ENCODE measurements around the gene MYO7A.

The MYO7A gene

GRCh38 chr11:77122576-77123212 lies 5.4 kb upstream of the MYO7A start:
- H3K4me3 ChIP-seq (ENCODE audit: low read depth, low read length), result no peak overlapping the region
- in situ Hi-C loops (cut with HindIII; ENCODE audit: low sequenced_read_pairs), result no loop called here
- no peak for TF ChIP-seq CTCF (IDR thresholded peaks at IDR 0.05; ENCODE audit: low read depth, low read length)
- no peak for DNase-seq (ENCODE audit: low read depth, low spot score)

- in situ Hi-C loops (cut with HindIII; ENCODE audit: low sequenced_read_pairs), result no loop called here
- no peak for TF ChIP-seq CTCF (IDR thresholded peaks at IDR 0.05; ENCODE audit: low read depth, low read length)
- DNase-seq (ENCODE audit: low read depth, low spot score), result no peak
- H3K4me3 ChIP-seq (ENCODE audit: low read depth, low read length), result no peak overlapping the region
Measured at GRCh38 chr11:77123591-77123990, 4.5 kb upstream of the MYO7A start.

DNA sequence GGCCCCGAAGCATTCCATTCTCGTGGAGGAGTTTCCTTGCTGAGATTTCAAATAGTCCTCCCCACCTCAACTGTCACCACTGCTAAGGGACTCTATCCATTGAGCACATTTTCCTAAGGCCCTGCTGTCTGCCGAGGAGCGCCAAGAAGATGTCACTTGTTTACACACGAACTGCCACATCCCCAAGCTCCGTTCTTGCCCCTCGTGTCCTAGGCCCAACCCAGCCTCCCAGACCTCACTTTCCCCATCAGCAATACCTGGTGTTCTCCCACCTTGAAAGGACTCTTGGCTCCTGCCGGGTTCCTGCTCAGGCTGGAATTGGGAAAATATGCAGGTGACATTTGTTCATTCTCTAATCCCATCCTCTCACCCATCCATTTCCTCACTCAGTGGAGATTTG lies 4.0 kb upstream of the MYO7A start:
- no peak for TF ChIP-seq CTCF (IDR thresholded peaks at IDR 0.05; ENCODE audit: low read depth, low read length)
- no peak overlapping the region for H3K4me3 ChIP-seq (ENCODE audit: low read depth, low read length)
- no peak for DNase-seq (ENCODE audit: low read depth, low spot score)
- in situ Hi-C loops (cut with HindIII; ENCODE audit: low sequenced_read_pairs), result no loop called here

GRCh38 chr11:77124488-77124887 lies 3.6 kb upstream of the MYO7A start:
- TF ChIP-seq CTCF (IDR thresholded peaks at IDR 0.05; ENCODE audit: low read depth, low read length), result no peak
- H3K4me3 ChIP-seq (ENCODE audit: low read depth, low read length), result no peak overlapping the region
- no peak for DNase-seq (ENCODE audit: low read depth, low spot score)
- in situ Hi-C loops (cut with HindIII; ENCODE audit: low sequenced_read_pairs), result no loop called here

DNA sequence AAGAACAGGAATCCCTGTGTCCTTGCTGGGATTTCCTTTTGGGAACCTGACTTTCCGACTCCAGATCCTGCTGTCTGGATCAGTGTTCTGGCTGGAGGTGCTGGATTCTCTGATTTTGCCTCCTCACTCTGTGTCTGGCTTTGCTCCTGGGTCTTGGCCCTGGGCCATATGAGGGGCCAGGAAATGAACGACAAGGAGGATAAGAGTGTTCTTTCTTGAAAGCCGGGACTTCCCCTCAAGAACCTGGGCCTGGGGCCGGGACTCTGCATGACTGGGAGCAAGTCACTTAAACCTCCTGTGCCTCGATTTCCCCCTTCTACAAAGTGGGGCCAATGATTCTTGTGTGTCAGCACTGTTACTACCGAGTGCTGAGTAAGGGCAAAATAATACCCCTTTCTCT lies 2.9 kb upstream of the MYO7A start:
- in situ Hi-C loops (cut with HindIII; ENCODE audit: low sequenced_read_pairs), result no loop called here
- no peak overlapping the region for H3K4me3 ChIP-seq (ENCODE audit: low read depth, low read length)
- DNase-seq (ENCODE audit: low read depth, low spot score), result no peak
- no peak for TF ChIP-seq CTCF (IDR thresholded peaks at IDR 0.05; ENCODE audit: low read depth, low read length)

- TF ChIP-seq CTCF (IDR thresholded peaks at IDR 0.05; ENCODE audit: low read depth, low read length), result no peak
- no peak overlapping the region for H3K4me3 ChIP-seq (ENCODE audit: low read depth, low read length)
- in situ Hi-C loops (cut with HindIII; ENCODE audit: low sequenced_read_pairs), result no loop called here
- no peak for DNase-seq (ENCODE audit: low read depth, low spot score)
Measured at GRCh38 chr11:77125695-77126094, 2.4 kb upstream of the MYO7A start.
